Occipital lobe (tissue), 2 donors: Measurements from ENCODE around the gene P3H2. TPM values are rescaled to one million over a fixed set of nuclear protein-coding genes. Genes with fewer than 3 reads are reported as not detected.

Experiments used
- small RNA-seq: library from RNA; depleted of rRNA; stranded (forward); fragments of <200 nt; gene quantifications from one replicate; pipeline ENCODE3, GENCODE V24; 2014
- total RNA-seq: library from RNA; depleted of rRNA; stranded (reverse); fragments of >200 nt; gene quantifications from one replicate; pipeline ENCODE4 v1.2.3, GENCODE V29; 2014

The P3H2 gene
- total RNA-seq, 1 donor from 2014 or later = 2.8 TPM

Small RNA genes lying within 50 kb of the gene (small RNA-seq; reads per million reads assigned to genes)
- gene RNU6-1109P = not detected

Other genes starting within 250 kb of the P3H2 start
- gene CLDN1, start 201.5 kb upstream of the P3H2 start, total RNA-seq = 1.6 TPM